Nucleus accumbens (tissue), 56 donors: ENCODE results near the gene FOSL1.
A peak's percentile ranks its signal among the peaks of the same experiment; 100 is the strongest.

Experiments used
- DNase-seq, 56 donors: peaks; one replicate each; lab custom pipeline; 2025; lab: John Stamatoyannopoulos, UW

Gene FOSL1

DNA sequence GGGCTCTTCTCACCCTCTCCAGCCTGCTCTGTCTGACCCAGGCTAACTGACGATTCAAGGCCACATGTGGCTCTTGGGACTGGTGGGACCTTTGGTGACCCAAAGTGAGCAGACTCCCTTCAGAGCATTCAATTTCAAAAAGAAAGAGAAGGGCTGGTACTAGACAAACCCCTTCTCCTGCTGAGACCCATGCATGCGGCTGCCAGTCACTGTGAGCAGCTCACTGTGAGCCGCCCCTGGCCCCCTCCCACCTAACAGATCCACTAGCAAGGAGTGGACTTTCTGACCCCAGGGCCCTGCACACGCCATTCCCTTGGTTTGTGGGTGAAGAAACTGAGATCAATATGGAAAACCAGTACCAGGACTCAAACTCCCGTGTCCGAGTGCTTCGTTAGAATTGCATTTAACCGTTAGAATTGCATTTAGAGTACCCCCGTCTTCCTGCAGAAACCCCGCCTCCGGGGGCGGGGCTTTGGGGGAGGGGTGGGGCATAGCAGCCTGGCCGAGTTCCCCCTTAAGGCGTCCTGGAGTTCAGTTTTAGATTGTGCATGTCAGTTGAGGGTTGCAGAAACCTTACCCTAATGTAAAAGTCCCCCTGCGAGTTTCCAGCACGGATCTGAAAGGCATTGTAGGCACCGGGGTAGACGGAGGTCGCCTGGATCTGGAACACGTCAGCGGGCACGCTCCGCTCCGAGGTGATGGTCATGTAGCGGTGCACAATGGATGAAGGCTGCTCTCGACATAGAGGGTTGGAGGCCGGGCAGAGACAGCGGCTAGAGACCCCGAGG lies 32.7 kb downstream of the FOSL1 start:
- DNase-seq: no peak

DNA sequence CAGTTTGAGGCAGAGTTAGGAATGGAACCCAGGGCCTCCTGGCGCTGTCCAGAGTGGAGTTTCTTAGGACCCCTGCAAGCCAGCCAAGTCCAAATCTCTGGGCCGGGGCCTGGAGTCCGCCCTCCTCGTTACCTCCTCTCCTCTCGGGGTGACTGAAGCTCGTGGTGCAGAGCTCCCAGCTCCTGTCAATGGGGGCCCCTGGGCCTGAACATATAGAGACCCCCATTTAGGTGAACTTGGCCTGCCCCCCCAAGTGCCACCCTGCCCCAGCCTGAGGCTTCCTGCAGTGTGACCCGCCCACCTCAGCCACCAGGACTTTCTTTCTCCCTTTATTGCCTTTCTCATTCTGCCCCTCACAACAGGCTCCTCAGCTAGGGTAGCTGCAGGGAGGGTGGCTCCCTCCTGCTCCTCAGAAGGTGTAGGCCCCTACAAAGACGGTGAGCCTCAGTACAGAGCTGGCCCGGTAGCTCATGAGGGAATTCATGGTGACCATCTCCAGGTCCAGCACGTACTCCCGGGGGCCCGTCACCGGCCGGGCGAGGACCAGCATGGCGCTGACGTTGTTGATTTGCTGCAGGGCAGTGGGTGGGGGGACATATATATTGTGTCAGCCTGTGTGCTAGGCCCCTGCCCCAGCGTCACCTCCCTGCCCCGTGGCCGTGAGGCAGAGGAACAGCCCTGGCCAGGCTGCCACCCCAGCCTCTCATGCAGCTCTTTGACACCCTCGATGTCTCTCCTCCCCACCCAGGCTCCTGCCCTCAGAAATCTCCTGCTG lies 33.5 kb downstream of the FOSL1 start:
- DNase-seq: no peak

DNA sequence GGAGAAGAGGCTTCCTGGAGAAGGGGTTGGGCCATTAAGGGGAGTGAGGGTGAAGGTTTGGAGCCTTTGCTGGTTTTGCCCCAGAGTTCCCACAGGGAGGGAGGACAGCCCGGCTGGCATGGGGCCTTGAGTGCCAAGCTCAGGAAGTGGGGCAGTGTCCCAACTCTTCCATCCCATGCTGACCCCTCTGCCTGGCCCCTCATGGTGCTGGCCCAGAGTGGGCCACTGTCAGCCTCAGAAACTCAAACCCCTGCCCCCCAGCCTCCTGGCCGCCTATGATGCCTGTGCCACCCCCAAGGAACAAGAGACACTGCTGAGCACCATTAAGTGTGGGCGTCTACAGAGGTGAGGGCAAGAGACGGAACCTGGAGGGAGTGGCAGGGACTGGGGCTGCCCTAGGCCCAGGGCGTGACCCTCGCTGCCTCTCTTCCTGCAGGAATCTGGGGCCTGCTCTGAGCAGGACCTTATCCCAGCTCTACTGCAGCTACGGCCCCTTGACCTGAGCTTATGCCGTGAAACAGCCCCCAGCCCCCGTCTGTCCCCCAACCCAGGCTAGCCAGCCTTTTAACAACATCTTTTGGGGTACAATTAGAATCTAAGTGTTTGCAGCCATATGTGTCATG lies 34.5 kb downstream of the FOSL1 start:
- no peak for DNase-seq

DNA sequence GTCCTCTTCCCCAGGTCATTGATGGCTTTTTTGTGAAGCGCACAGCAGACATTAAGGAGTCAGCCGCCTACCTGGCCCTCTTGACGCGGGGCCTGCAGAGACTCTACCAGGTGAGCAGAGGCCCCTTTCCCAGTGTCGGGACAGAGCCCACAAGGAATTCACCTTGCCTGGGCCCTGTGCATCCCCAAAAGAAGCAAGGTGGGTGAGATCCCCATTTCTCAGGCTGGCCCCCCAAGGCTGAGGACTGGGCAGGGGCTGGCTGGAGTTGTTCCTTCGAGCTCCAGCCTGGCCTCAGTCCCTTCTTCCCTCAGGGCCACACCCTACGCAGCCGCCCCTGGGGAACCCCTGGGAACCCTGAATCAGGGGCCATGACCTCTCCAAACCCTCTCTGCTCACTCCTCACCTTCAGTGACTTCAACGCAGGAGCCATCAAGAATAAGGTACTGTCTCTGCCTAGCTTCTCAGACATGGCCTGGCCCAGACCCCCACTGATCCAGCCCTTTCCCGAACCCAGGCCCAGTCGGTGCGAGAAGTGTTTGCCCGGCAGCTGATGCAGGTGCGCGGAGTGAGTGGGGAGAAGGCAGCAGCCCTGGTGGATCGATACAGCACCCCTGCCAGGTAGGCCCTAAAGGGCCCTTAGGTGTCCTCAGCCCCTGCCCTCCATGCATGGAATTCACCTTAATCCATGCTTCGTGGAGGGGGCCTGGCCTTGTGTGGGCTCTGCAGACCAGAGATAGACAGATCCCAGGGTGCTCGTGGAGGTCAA lies 35.3 kb downstream of the FOSL1 start:
- no peak for DNase-seq

DNA sequence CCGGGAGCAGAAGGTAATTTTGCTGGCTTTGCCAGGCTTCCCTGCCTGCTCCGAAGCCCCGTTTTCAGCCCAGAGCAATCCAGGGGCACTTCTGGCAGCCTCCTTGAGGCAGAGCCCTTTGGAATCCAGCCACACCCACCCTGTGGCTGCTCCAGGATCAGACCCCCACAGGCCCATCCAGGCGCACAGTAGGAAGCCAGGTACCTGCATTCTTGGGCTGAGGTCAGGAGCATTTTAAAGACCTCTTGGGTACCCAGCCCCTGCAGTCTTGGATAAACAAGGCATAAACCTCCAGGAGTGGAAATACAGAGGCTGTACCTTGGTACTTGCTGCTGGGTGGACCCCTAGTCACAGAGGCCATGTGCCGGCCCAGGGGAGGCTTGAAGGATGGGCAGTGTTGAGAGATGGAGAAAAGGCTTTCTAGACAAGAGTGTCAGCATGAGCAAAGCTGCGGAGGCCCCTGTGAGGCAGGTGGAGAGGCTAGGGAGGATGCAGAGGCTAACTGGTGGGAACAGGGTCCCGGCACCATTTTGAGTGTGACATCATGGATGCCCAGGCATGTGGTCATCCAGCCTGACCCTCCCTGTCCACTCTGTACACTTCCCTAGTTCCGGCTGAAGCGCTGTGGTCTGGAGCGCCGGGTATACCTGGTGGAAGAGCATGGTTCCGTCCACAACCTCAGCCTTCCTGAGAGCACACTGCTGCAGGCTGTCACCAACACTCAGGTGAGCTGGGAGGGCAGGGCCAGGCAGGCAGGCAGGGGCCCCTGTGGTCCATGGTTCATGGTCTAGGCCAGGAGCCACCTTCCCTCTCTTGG lies 36.1 kb downstream of the FOSL1 start:
- no peak for DNase-seq

DNA sequence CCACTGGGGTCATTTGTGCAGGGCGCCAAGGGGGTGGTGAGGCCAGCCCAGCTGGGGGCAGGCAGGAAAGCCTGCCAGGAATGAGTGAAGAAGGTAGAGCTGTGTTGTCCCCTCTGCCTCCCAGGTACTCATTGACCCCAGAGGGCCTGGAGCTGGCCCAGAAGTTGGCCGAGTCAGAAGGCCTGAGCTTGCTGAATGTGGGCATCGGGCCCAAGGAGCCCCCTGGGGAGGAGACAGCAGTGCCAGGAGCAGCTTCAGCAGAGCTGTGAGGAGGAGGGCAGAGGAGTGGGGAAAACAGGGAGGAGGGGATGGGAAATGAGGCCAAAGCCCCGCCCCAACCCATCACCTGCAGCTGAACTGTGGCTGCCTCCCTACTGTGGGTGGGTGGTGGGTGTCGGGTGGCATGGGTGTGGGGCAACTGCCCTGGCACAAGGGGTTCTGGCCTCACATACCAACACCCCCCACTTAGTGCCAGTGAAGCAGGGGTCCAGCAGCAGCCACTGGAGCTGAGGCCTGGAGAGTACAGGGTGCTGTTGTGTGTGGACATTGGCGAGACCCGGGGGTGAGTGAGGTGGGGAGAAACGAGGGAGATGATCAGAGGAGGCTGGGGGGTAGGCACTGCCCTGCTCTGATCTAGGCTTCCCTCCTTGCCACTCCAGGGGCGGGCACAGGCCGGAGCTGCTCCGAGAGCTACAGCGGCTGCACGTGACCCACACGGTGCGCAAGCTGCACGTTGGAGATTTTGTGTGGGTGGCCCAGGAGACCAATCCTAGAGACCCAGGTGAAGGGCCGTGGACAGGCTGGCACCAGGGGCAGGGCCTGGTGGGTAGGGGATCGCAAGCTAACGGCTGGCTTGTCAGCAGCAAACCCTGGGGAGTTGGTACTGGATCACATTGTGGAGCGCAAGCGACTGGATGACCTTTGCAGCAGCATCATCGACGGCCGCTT lies 37.0 kb downstream of the FOSL1 start:
- DNase-seq: no peak

DNA sequence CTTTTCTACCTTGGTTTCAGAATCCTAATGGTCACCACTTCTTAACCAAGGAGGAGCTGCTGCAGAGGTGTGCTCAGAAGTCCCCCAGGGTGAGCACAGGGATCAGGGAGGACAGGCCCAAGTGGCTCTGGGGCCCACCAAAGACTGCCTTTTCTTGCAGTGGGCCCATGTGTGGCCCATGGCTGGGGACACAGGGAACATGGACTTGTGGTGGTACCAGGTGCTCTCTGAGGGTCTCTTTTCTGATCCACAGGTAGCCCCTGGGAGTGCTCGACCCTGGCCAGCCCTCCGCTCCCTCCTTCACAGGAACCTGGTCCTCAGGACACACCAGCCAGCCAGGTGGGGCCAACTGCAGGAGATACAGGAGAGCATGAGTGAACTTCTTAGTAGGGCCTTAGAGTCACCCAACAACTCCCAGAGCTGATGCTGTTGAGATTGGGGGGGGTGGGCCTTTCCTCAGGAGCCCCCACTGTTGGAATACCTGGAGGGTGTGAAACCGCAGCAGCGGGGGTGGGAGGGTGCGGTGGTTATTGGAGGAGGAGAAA lies 37.9 kb downstream of the FOSL1 start:
- no peak for DNase-seq

DNA sequence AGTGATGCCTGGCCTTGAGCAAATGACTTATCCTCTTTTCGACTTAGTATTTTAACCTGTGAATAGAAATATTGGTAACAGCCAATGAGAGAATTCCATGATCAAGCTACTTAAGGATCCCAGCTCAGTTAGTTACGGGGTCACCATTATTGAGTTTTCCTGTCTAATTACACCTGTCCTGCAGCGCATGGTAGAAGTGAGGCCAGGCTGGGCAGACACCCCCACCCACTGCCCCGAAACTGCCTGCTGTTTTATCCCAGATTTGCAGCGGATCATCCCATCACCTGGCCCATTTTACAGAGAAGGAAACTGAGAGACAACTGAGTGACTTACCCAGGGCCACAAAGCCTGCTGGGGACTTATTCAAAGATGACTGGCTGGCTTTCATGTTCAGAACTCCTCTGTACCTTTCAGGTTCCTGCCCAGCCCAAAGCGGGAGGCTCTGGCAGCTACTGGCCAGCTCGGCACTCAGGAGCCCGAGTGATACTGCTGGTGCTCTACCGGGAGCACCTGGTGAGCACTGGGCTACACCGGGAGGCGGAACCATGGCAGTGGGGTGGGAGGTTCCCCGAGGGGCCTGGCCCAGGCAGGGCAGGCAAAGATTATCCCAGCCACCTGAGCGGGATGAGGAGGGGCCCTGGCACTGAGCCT lies 38.5 kb downstream of the FOSL1 start:
- DNase-seq: no peak

DNA sequence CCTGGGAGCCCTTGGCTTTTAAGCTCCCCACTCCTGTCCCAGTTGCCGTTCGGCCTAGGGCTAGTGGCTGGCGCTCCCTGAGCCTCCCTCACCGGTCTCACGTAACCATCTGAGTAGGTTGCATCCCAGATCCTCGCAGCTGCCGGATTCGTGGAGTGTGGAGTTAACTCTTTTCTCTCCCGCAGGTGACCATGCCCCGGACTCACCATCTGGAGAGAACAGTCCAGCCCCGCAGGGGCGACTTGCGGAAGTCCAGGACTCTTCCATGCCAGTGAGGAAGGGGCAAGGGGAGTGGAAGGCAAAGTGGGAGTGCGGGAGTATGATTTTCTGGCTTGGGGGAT lies 39.1 kb downstream of the FOSL1 start:
- no peak for DNase-seq

DNA sequence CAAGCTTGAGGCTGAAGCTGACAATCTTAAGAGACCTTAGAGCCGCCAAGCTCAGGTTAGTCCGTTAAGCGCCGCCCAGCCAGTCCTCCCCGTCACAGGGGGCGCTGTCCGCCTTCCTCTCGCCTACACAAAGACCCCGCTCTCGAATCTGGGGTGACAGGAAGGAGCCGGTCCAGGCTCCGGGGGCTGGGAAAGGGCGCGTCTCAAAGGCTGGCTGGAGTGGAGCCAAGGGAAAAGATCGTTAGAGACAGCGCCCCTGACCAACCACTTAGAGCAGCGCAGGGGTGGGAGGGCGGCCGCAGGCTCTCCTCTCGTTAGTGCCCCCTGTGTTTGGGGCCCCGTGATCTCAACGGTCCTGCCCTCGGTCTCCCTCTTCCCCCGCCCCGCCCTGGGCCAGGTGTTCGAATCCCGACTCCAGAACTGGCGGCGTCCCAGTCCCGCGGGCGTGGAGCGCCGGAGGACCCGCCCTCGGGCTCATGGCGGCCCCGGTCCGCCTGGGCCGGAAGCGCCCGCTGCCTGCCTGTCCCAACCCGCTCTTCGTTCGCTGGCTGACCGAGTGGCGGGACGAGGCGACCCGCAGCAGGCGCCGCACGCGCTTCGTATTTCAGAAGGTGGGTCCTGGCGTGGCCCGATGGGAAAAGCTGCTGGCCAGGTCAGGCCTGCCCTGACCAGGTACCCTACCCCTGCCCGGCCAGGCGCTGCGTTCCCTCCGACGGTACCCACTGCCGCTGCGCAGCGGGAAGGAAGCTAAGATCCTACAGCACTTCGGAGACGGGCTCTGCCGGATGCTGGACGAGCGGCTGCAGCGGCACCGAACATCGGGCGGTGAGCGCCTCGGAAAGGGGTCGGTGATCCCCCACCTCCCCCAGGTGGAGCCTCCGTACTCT lies 39.7 kb downstream of the FOSL1 start, which contains the start of gene MUS81:
Gene MUS81, plus strand, starts transcription at position 156 of the 887 bp plus-strand sequence. Its CDS starts 321 bp downstream, at position 477.
- DNase-seq: peak; percentile 53 to 95 (median 87)

DNA sequence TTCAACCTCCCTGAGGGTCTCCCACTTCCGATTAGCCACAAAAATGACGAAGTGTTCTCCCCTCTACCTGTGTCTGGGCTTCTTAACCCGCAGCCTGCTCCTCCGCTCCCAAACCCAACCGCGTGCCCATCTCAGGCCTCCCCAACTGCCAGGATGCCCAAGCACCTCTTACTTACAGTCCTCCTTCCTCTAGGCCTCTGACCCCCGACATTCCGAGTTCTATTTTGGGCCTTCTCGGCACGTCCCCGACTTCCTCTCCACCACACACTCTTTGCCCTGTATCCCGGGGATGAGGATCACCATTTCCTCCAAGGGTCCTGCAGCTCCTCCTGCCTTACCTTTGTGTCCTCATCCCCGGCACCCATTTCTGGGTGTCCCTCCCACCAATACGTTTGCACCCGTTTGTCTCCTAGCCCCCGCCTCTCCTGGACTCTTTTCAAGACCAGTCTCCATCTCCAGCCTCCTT lies 40.3 kb downstream of the FOSL1 start:
- DNase-seq: peak in 15 of 56 donors; percentile 55 to 85 (median 75)

DNA sequence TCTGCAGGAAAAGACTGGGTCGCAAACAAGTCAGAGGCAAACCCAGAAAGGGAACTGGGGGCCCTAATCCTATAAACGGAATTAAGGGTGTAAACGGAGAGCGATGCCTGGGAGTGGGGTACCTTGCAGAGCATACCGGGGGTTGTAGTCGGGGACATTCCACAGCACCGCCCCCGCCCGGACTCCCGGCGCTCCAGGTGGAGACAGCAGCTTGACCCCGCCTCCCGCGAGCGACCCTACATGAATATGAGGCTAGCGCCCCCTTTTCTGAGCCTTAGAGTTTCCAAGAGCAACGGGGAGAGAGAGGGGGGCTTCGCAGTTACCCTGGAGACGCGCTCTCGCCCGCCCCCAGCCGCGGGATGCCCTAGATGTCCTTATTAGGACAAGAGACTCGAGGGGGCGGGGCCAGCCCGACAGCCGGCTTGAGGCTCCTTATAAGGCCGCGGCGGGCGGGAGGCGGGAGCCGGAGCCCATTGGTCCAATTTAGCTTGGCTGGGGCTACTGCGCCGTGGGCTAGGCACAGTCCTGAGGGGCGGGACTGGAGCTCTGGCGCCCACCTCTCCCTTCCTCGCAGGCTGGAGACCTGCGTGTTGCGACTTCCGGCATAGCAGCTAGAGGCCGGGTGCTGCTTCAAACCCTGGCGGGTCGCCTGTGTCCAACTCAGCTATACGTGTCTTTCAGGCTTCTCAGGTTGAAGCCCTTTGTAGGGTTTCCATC lies 40.9 kb downstream of the FOSL1 start:
- DNase-seq: peak; percentile 61 to 99 (median 92)

DNA sequence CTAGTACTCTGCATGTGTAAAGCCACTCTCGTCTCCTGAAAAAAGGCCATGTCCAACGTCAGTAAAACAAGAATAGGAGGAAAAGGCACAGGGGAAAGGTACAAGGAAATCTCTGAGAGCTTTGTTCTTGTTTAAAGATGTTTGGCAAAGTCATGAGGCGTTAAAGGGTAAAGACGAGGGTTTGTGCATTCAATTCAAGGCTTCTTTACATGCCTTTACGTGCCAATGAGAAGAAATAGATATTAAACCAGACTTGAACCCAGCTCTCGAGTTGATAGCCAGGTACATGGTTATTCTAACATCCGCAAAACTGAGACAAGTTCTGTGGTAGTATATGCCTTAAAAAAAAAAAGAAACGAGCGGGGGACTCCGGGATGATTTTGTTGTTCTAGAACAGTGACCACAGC lies 41.5 kb downstream of the FOSL1 start:
- no peak for DNase-seq

DNA sequence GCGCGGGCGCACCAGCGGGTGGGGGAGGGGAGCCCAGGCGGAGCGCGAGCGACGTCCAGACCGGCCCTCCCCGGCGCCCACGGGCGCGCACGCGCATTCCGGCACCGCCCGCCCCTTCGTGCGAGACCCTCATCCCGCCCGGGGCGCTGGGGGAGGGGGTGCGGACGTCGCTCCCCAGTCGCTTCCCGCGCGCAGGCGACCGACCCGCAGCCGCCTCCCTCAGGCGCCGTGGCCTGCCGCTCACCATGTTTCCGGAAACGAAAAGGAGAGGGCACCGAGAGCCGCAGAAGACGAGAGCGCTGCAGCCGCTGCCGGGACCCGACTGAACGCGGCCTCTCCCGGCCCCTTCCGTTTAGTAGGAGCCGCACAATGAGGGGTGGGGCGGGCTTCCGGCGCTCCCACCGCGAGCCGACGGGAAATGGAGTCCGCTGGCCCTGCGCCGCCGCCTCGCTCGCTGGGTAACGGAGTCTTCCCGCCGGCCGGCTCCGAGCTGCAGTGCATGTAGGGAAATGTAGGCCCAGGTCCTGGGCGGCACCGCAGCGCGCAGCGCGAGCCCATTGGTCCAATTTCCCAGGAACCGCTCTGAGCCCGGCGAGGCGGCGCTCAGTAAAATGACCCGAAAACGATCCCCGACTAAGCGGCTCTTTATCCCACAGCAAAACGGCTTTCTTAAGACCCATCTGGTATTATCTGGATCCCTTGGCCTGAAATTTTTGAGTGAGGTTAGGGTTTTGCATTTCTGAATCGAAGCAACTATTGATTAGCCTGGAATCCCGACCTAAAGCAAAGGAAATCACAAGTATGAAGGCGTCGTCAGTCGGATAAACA lies 42.1 kb downstream of the FOSL1 start, which contains the start of gene CFL1:
Gene CFL1, minus strand, starts transcription at position 328 of the 828 bp plus-strand sequence. Its CDS starts 81 bp downstream, at position 247.
- DNase-seq: peak; percentile 67 to 99 (median 96)

DNA sequence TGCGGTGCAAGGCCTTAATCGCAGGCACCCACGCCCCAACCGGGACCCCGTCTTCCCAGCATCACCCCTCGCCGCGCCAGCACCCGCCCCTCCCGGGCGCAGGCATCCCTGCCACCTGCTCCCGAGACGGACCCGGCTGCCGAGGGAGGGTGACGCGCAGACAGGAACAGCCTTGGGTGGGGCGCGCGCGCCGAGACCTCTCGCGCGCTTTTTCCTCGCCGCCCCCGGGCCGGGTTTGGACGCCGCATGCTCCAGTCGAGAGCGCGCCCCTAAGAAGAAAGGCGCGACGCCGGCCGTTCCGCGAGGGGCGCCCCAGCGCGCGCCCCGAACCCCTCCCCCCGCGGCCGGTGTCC lies 42.7 kb downstream of the FOSL1 start:
- DNase-seq: peak in 42 of 56 donors; percentile 43 to 87 (median 68)
